HL-60 (cell line): ENCODE measurements around the gene DOCK1.

ENCODE experiments used
- DNase-seq, 2 experiments: peaks; one replicate each; pipeline ENCODE4 v3.0.0-alpha.2; 2010 to 2020; ENCODE audit warnings: low read depth in 1 of 2, low spot score in 1 of 2
- H3K27ac ChIP-seq: fragments of 250-450 bp; sonication (Bioruptor Pico); replicated peaks from 2 replicates; pipeline ENCODE4 v1.5.1; 2020; ENCODE audit warnings: mild to moderate bottlenecking, moderate library complexity
- H3K27me3 ChIP-seq: fragments of 250-450 bp; sonication (Bioruptor Pico); 2 replicates; pipeline ENCODE4 v1.5.1; 2021; ENCODE audit warnings: mild to moderate bottlenecking, moderate library complexity; ENCODE audit not compliant: insufficient read depth, poor library complexity, severe bottlenecking
- H3K4me3 ChIP-seq: replicated peaks from 2 replicates; pipeline ENCODE4 v1.5.1; 2011; ENCODE audit warnings: mild to moderate bottlenecking, control low read depth, low read length; ENCODE audit not compliant: insufficient read depth
- CTCF ChIP-seq: IDR thresholded peaks from one replicate; pipeline ENCODE4 v1.5.1; 2011; ENCODE audit warnings: low read length, control low read depth, inconsistent platforms; ENCODE audit not compliant: insufficient read depth
- GABPA ChIP-seq: IDR thresholded peaks from 2 replicates; pipeline ENCODE4 v1.6.1; 2012; ENCODE audit warnings: low read depth
- POLR2AphosphoS5 ChIP-seq: IDR thresholded peaks from 2 replicates; pipeline ENCODE4 v1.6.1; 2012; ENCODE audit warnings: low read depth
- SPI1 ChIP-seq: IDR thresholded peaks from 2 replicates; pipeline ENCODE4 v1.6.1; 2012; ENCODE audit warnings: low read depth, mild to moderate bottlenecking, borderline replicate concordance
- TF ChIP-seq, protein P1 (sequence below): IDR thresholded peaks from 2 replicates; pipeline ENCODE4 v1.6.1; 2012; ENCODE audit warnings: low read depth; ENCODE audit not compliant: insufficient replicate concordance

DOCK1 gene

GRCh38 chr10:126909147-126909546, 3.9 kb downstream of the DOCK1 start:
- Histone ChIP-seq H3K27ac (no peak overlapping the region), H3K4me3 (no peak overlapping the region), H3K27me3 (peaks cover 9% of the 10 kb centered on the region)
- TF ChIP-seq, protein P1, sequence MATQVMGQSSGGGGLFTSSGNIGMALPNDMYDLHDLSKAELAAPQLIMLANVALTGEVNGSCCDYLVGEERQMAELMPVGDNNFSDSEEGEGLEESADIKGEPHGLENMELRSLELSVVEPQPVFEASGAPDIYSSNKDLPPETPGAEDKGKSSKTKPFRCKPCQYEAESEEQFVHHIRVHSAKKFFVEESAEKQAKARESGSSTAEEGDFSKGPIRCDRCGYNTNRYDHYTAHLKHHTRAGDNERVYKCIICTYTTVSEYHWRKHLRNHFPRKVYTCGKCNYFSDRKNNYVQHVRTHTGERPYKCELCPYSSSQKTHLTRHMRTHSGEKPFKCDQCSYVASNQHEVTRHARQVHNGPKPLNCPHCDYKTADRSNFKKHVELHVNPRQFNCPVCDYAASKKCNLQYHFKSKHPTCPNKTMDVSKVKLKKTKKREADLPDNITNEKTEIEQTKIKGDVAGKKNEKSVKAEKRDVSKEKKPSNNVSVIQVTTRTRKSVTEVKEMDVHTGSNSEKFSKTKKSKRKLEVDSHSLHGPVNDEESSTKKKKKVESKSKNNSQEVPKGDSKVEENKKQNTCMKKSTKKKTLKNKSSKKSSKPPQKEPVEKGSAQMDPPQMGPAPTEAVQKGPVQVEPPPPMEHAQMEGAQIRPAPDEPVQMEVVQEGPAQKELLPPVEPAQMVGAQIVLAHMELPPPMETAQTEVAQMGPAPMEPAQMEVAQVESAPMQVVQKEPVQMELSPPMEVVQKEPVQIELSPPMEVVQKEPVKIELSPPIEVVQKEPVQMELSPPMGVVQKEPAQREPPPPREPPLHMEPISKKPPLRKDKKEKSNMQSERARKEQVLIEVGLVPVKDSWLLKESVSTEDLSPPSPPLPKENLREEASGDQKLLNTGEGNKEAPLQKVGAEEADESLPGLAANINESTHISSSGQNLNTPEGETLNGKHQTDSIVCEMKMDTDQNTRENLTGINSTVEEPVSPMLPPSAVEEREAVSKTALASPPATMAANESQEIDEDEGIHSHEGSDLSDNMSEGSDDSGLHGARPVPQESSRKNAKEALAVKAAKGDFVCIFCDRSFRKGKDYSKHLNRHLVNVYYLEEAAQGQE = no peak
- TF ChIP-seq GABPA (no peak), SPI1 (no peak)
- no peak for DNase-seq

- Histone ChIP-seq H3K4me3 (no peak overlapping the region), H3K27ac (no peak overlapping the region), H3K27me3 (peaks cover 3% of the 10 kb centered on the region)
- TF ChIP-seq GABPA (no peak), SPI1 (no peak), POLR2AphosphoS5 (no peak), CTCF (no peak)
- TF ChIP-seq, protein P1 = no peak
- DNase-seq = no peak
Observed at GRCh38 chr10:126910196-126910595, 5.0 kb downstream of the DOCK1 start.

GRCh38 chr10:126910798-126911197, 5.6 kb downstream of the DOCK1 start:
- Histone ChIP-seq H3K4me3 (no peak overlapping the region), H3K27ac (no peak overlapping the region), H3K27me3 (peaks cover 1% of the 10 kb centered on the region)
- TF ChIP-seq, protein P1 = no peak
- TF ChIP-seq POLR2AphosphoS5 (no peak), SPI1 (no peak), CTCF (no peak), GABPA (no peak)
- no peak for DNase-seq

GRCh38 chr10:126911301-126911700, 6.1 kb downstream of the DOCK1 start:
- H3K27ac ChIP-seq = no peak overlapping the region
- no peak overlapping the region for H3K4me3 ChIP-seq
- no peaks in the 10 kb centered on the region for H3K27me3 ChIP-seq
- no peak for DNase-seq
- TF ChIP-seq, protein P1 = no peak
- TF ChIP-seq SPI1 = no peak
- TF ChIP-seq CTCF = no peak
- TF ChIP-seq GABPA = no peak
- TF ChIP-seq POLR2AphosphoS5 = no peak
